Keratinocyte (primary cell): ENCODE results near the gene RTL1. TPM values are rescaled to one million over a fixed set of nuclear protein-coding genes. Genes with fewer than 3 reads are reported as not detected.

Experiments used
- DNase-seq: peaks from one replicate; pipeline ENCODE4 v3.0.0-alpha.2; 2011; ENCODE audit warnings: low read depth, missing footprints, low spot score
- FAIRE-seq: peaks from 2 replicates; lab custom pipeline; 2011; peaks lifted over from hg19 to GRCh38; lab: Jason Lieb, UNC
- H2AFZ ChIP-seq: 2 replicates; pipeline ENCODE4 v1.6.0; 2012; ENCODE audit warnings: low read length, control low read depth, inconsistent platforms; ENCODE audit not compliant: control insufficient read depth
- H3K27ac ChIP-seq: 2 replicates; pipeline ENCODE4 v1.5.1; 2011; ENCODE audit warnings: low read length; ENCODE audit not compliant: control insufficient read depth, insufficient read depth
- H3K27me3 ChIP-seq: 3 replicates; pipeline ENCODE4 v1.6.0; 2011; ENCODE audit warnings: low read length; ENCODE audit not compliant: control insufficient read depth, insufficient read depth; ENCODE audit errors: extremely low read depth
- H3K36me3 ChIP-seq, 2 experiments: 2 replicates in 1 of 2; 3 replicates in 1 of 2; pipeline ENCODE4 v1.5.1; 2011; ENCODE audit warnings: low read length in 2 of 2, mild to moderate bottlenecking in 1 of 2; ENCODE audit not compliant: control insufficient read depth in 2 of 2, insufficient read depth in 2 of 2; ENCODE audit errors: extremely low read depth in 1 of 2
- H3K4me1 ChIP-seq: 3 replicates; pipeline ENCODE4 v1.5.1; 2011; ENCODE audit warnings: low read length; ENCODE audit not compliant: control insufficient read depth, insufficient read depth; ENCODE audit errors: extremely low read depth
- H3K4me2 ChIP-seq: 3 replicates; pipeline ENCODE4 v1.6.0; 2011; ENCODE audit warnings: low read depth, low read length; ENCODE audit not compliant: control insufficient read depth, insufficient read depth; ENCODE audit errors: extremely low read depth
- H3K4me3 ChIP-seq, 3 experiments: fragments of 200-600 bp in 1 of 3; sonication (generic) in 1 of 3; 2 replicates in 2 of 3; 3 replicates in 1 of 3; pipeline ENCODE4 v1.5.1; 2011 to 2016; ENCODE audit warnings: low read length in 3 of 3, mild to moderate bottlenecking in 3 of 3, control low read depth in 2 of 3, inconsistent platforms in 1 of 3, low read depth in 1 of 3, mixed read lengths in 1 of 3, mixed run types in 1 of 3, moderate library complexity in 1 of 3; ENCODE audit not compliant: control insufficient read depth in 2 of 3, insufficient read depth in 2 of 3; ENCODE audit errors: extremely low read depth in 1 of 3
- H3K79me2 ChIP-seq: 2 replicates; pipeline ENCODE4 v1.6.0; 2012; ENCODE audit warnings: low read length; ENCODE audit not compliant: control insufficient read depth, insufficient read depth
- H3K9ac ChIP-seq: 3 replicates; pipeline ENCODE4 v1.6.0; 2011; ENCODE audit warnings: low read length; ENCODE audit not compliant: control insufficient read depth, insufficient read depth; ENCODE audit errors: extremely low read depth
- H3K9me1 ChIP-seq: 3 replicates; pipeline ENCODE4 v1.6.0; 2011; ENCODE audit warnings: low read length; ENCODE audit not compliant: control insufficient read depth, insufficient read depth; ENCODE audit errors: extremely low read depth
- H3K9me3 ChIP-seq: 2 replicates; pipeline ENCODE4 v1.5.1; 2012; ENCODE audit warnings: low read depth, low read length; ENCODE audit not compliant: control insufficient read depth
- H4K20me1 ChIP-seq: 3 replicates; pipeline ENCODE4 v1.6.0; 2011; ENCODE audit warnings: low read length; ENCODE audit not compliant: control insufficient read depth, insufficient read depth; ENCODE audit errors: extremely low read depth
- CTCF ChIP-seq, 3 experiments: IDR thresholded peaks in 1 of 3; conservative IDR thresholded peaks in 1 of 3; optimal IDR thresholded peaks in 1 of 3; 2 replicates in 2 of 3; 3 replicates in 1 of 3; pipeline versions ENCODE3 to v1.5.1; 2011; ENCODE audit warnings: low read length in 3 of 3, mild to moderate bottlenecking in 3 of 3, moderate library complexity in 2 of 3, control low read depth in 1 of 3, inconsistent platforms in 1 of 3; ENCODE audit not compliant: insufficient read depth in 2 of 3; ENCODE audit errors: extremely low read depth in 1 of 3
- EZH2 ChIP-seq: IDR thresholded peaks from one replicate; pipeline ENCODE4 v1.6.1; 2012; ENCODE audit warnings: inconsistent platforms, mild to moderate bottlenecking, low read length, moderate library complexity
- dilution Hi-C: fragments of 300-500 bp; cut with MboI; formaldehyde crosslinking; loops from one replicate; pipeline ENCODE4 v1.7.0; 2020; ENCODE audit warnings: low sequenced_read_pairs; ENCODE audit not compliant: extremely low pct_ligation_motif_present
- polyA plus RNA-seq, 5 experiments: library from polyadenylated mRNA; depleted of rRNA in 3 of 5; stranded (reverse) in 3 of 5; stranded (forward) in 1 of 5; unstranded in 1 of 5; fragments of >200 nt; gene quantifications; 1 replicate in 1 of 5; 2 replicates in 3 of 5; 3 replicates in 1 of 5; pipeline versions ENCODE4 v1.2.1 to v1.2.3, GENCODE V29; 2011 to 2012; ENCODE audit warnings: missing spikeins in 2 of 5, low read depth in 1 of 5, low replicate concordance in 1 of 5

The RTL1 gene
- polyA plus RNA-seq, 1 donor (not counting 4 experiments of a cell fraction or from before 2014, with no cell fraction given): not detected

DNA sequence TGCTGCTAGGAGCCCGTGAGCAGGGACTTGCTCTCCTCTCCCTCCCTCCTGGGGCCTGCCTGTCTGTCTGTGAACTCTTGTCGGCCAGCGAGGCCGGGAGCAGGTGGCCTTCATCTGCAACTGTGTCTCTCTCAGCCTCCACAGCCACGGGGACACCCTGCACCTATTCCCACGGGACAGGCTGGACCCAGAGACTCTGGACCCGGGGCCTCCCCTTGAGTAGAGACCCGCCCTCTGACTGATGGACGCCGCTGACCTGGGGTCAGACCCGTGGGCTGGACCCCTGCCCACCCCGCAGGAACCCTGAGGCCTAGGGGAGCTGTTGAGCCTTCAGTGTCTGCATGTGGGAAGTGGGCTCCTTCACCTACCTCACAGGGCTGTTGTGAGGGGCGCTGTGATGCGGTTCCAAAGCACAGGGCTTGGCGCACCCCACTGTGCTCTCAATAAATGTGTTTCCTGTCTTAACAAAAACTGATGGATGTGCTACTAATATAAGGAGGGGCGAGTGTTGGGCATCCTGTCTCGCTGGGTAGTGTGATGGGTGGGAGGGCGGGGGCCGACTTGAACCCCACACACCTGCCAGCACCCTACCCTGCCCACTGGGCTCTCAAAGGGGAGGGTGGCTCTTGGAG is 42.9 kb downstream of the RTL1 start:
- no peaks in the 10 kb centered on the region for H4K20me1 ChIP-seq
- no peak overlapping the region for H3K4me2 ChIP-seq
- no peaks in the 10 kb centered on the region for H3K36me3 ChIP-seq
- no peak for DNase-seq
- no peaks in the 10 kb centered on the region for H3K9me1 ChIP-seq
- no peaks in the 10 kb centered on the region for H3K4me1 ChIP-seq
- dilution Hi-C loops: no loop called here
- TF ChIP-seq EZH2 (no peak), CTCF (optimal IDR thresholded peaks at IDR 0.05 in 1 of 3, IDR thresholded peaks at IDR 0.05 in 1 of 3, conservative IDR thresholded peaks at IDR 0.05 in 1 of 3; ENCODE audit: extremely low read depth in 1 of 3, insufficient read depth in 2 of 3, low read length in 3 of 3) (no peak)
- H2AFZ ChIP-seq: no peak overlapping the region
- H3K4me3 ChIP-seq: no peak overlapping the region
- no peak overlapping the region for H3K9ac ChIP-seq
- H3K9me3 ChIP-seq: no peaks in the 10 kb centered on the region
- H3K79me2 ChIP-seq: no peaks in the 10 kb centered on the region
- no peak overlapping the region for H3K27ac ChIP-seq
- H3K27me3 ChIP-seq: no peaks in the 10 kb centered on the region
- FAIRE-seq: no peak

DNA sequence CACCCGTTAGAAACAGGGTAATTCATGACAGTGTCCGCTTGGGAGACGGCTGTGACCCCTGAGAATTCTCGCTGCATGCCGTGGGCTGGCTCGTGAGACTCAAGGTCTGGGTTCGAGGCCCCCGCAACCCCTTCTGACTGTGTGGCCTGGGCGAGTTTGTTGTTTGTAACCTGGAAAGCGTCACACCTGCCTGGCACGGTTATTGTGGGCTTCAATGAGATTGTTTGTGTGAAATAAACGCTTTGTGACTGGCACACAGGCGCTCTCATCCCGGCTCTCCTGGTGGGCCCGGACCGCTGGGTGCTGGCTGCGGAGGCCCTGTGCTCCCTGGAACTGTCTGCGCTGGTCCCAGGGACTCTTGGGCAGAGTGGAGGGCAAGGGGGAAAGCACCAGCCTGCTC is 43.7 kb downstream of the RTL1 start:
- H3K9me1 ChIP-seq: no peaks in the 10 kb centered on the region
- H2AFZ ChIP-seq: no peak overlapping the region
- dilution Hi-C loops: no loop called here
- no peaks in the 10 kb centered on the region for H3K4me1 ChIP-seq
- no peak overlapping the region for H3K4me3 ChIP-seq
- H4K20me1 ChIP-seq: no peaks in the 10 kb centered on the region
- no peak for TF ChIP-seq CTCF (optimal IDR thresholded peaks at IDR 0.05 in 1 of 3, IDR thresholded peaks at IDR 0.05 in 1 of 3, conservative IDR thresholded peaks at IDR 0.05 in 1 of 3; ENCODE audit: extremely low read depth in 1 of 3, insufficient read depth in 2 of 3, low read length in 3 of 3)
- no peak overlapping the region for H3K27ac ChIP-seq
- H3K9ac ChIP-seq: no peak overlapping the region
- no peaks in the 10 kb centered on the region for H3K79me2 ChIP-seq
- DNase-seq (no peak), FAIRE-seq (no peak)
- H3K4me2 ChIP-seq: no peak overlapping the region
- H3K9me3 ChIP-seq: no peaks in the 10 kb centered on the region
- H3K27me3 ChIP-seq: no peaks in the 10 kb centered on the region
- no peaks in the 10 kb centered on the region for H3K36me3 ChIP-seq
